HCT116 (cell line): ENCODE results near the gene CENPM. TPM values are rescaled to one million over a fixed set of nuclear protein-coding genes. Genes with fewer than 3 reads are reported as not detected.

ENCODE experiments used
- ATAC-seq: fragments of 200-7000 bp; cut with Tn5 transposase; 2 replicates; pipeline ENCODE4 v1.9.1; 2020; ENCODE audit warnings: mild to moderate bottlenecking, moderate library complexity
- BruUV-seq: library from RNA; stranded (reverse); fragments of 400-500 nt; replicated peaks from 2 replicates; lab custom pipeline; 2021; lab: Mats Ljungman, UMichigan
- CTCF ChIA-PET: fragments of 300-600 bp; sonication (Branson Sonifier 250); formaldehyde crosslinking; loops from one replicate; lab custom pipeline; 2021; ENCODE audit warnings: antibody characterized with exemption; lab: Charles Lee
- POLR2A ChIA-PET: fragments of 300-600, 350-600 bp; sonication (Branson Sonifier 250); formaldehyde crosslinking; loops from one replicate; lab custom pipeline; 2021; ENCODE audit warnings: antibody characterized with exemption; lab: Charles Lee
- RAD21 ChIA-PET, 2 experiments: fragments of 300-600 bp; sonication (Branson Sonifier 250); formaldehyde crosslinking; loops; one replicate each; lab custom pipeline; 2023; ENCODE audit warnings: low total read pairs in 2 of 2; ENCODE audit not compliant: uncharacterized antibody in 2 of 2, unreplicated experiment in 2 of 2, low non-redundant PET in 1 of 2; lab: Charles Lee
- DNase-seq: peaks from one replicate; pipeline ENCODE4 v3.0.0-alpha.2; 2010; ENCODE audit warnings: low read depth, low spot score
- H2AFZ ChIP-seq: fragments of 200-600 bp; shearing (Covaris generic), sonication (generic); 2 replicates; pipeline ENCODE4 v1.6.1; 2017; ENCODE audit warnings: low read depth, mixed run types, mixed read lengths, antibody characterized with exemption, low read length; ENCODE audit not compliant: poor library complexity, severe bottlenecking
- H3K27ac ChIP-seq: 2 replicates; pipeline ENCODE4 v1.5.1; 2012; ENCODE audit warnings: low read depth, low read length
- H3K27me3 ChIP-seq: fragments of 200-600 bp; sonication (generic); 2 replicates; pipeline ENCODE4 v1.6.1; 2016; ENCODE audit warnings: mixed run types, low read length, mixed read lengths; ENCODE audit not compliant: insufficient read depth
- H3K36me3 ChIP-seq, 2 experiments: fragments of 200-500 bp in 1 of 2; fragments of 200-600 bp in 1 of 2; sonication (Bioruptor generic) in 1 of 2; sonication (generic) in 1 of 2; 2 replicates each; pipeline versions ENCODE4 v1.5.1 to v1.6.1; 2014 to 2016; ENCODE audit warnings: low read length in 2 of 2, inconsistent platforms in 1 of 2, mixed read lengths in 1 of 2, mixed run types in 1 of 2; ENCODE audit not compliant: insufficient read depth in 2 of 2, control insufficient read depth in 1 of 2
- H3K4me1 ChIP-seq, 2 experiments: fragments of 200-600 bp in 1 of 2; sonication (generic) in 1 of 2; 2 replicates each; pipeline versions ENCODE4 v1.5.1 to v1.6.1; 2012 to 2017; ENCODE audit warnings: low read length in 2 of 2, inconsistent platforms in 1 of 2, mild to moderate bottlenecking in 1 of 2, mixed read lengths in 1 of 2, mixed run types in 1 of 2, moderate library complexity in 1 of 2; ENCODE audit not compliant: insufficient read depth in 2 of 2, control insufficient read depth in 1 of 2
- H3K4me2 ChIP-seq: fragments of 200-600 bp; sonication (generic); 2 replicates; pipeline ENCODE4 v1.6.1; 2017; ENCODE audit warnings: mixed run types, low read length, mixed read lengths
- H3K4me3 ChIP-seq, 2 experiments: fragments of 200-600 bp in 1 of 2; sonication (generic) in 1 of 2; replicated peaks in 1 of 2; 2 replicates each; pipeline ENCODE4 v1.5.1; 2011 to 2016; ENCODE audit warnings: low read length in 2 of 2, control low read depth in 1 of 2, low read depth in 1 of 2, mild to moderate bottlenecking in 1 of 2, mixed read lengths in 1 of 2, mixed run types in 1 of 2
- H3K79me2 ChIP-seq: fragments of 200-600 bp; sonication (generic); 2 replicates; pipeline ENCODE4 v1.6.1; 2017; ENCODE audit warnings: mild to moderate bottlenecking, mixed run types, low read length, moderate library complexity, mixed read lengths; ENCODE audit not compliant: insufficient read depth
- H3K9ac ChIP-seq: fragments of 200-600 bp; sonication (generic); 2 replicates; pipeline ENCODE4 v1.6.1; 2016; ENCODE audit warnings: low read length, mixed read lengths
- H3K9me2 ChIP-seq: fragments of 200-600 bp; sonication (generic), shearing (Covaris generic); 2 replicates; pipeline ENCODE4 v1.6.1; 2017; ENCODE audit warnings: mixed run types, mild to moderate bottlenecking, moderate library complexity; ENCODE audit not compliant: insufficient read depth
- H3K9me3 ChIP-seq, 2 experiments: fragments of 200-500 bp in 1 of 2; fragments of 200-600 bp in 1 of 2; sonication (Bioruptor generic) in 1 of 2; sonication (generic) in 1 of 2; 2 replicates each; pipeline ENCODE4 v1.6.1; 2014 to 2017; ENCODE audit warnings: low read length in 2 of 2, mixed read lengths in 2 of 2, inconsistent platforms in 1 of 2, low read depth in 1 of 2, mild to moderate bottlenecking in 1 of 2, mixed run types in 1 of 2, moderate library complexity in 1 of 2; ENCODE audit not compliant: control insufficient read depth in 1 of 2, insufficient read depth in 1 of 2
- H4K20me1 ChIP-seq: fragments of 200-600 bp; sonication (generic), shearing (Covaris generic); 2 replicates; pipeline ENCODE4 v1.6.1; 2017; ENCODE audit warnings: mixed run types, mild to moderate bottlenecking, moderate library complexity; ENCODE audit not compliant: insufficient read depth
- MAX ChIP-seq: IDR thresholded peaks from 2 replicates; pipeline ENCODE4 v1.6.1; 2012
- SIN3A ChIP-seq: IDR thresholded peaks from 2 replicates; pipeline ENCODE4 v1.6.1; 2012; ENCODE audit warnings: low read depth
- TCF7L2 ChIP-seq: IDR thresholded peaks from 2 replicates; pipeline ENCODE4 v1.7.0; 2011; ENCODE audit warnings: borderline replicate concordance, inconsistent platforms; ENCODE audit not compliant: insufficient read depth, insufficient read length; ENCODE audit errors: extremely low read depth
- intact Hi-C: fragments of 100-400 bp; cut with micrococcal nuclease; formaldehyde crosslinking; loops from 2 replicates; pipeline ENCODE4 v1.10.0; 2022
- total RNA-seq: library from RNA; stranded (reverse); gene quantifications from one replicate; pipeline ENCODE4 v1.2.1, GENCODE V29; 2021; ENCODE audit not compliant: unreplicated experiment
- TF ChIP-seq, protein P1 (sequence below): IDR thresholded peaks from 2 replicates; pipeline ENCODE4 v1.6.1; 2012

Gene CENPM
- total RNA-seq, 1 experiment from 2014 or later = 44.7 TPM

DNA sequence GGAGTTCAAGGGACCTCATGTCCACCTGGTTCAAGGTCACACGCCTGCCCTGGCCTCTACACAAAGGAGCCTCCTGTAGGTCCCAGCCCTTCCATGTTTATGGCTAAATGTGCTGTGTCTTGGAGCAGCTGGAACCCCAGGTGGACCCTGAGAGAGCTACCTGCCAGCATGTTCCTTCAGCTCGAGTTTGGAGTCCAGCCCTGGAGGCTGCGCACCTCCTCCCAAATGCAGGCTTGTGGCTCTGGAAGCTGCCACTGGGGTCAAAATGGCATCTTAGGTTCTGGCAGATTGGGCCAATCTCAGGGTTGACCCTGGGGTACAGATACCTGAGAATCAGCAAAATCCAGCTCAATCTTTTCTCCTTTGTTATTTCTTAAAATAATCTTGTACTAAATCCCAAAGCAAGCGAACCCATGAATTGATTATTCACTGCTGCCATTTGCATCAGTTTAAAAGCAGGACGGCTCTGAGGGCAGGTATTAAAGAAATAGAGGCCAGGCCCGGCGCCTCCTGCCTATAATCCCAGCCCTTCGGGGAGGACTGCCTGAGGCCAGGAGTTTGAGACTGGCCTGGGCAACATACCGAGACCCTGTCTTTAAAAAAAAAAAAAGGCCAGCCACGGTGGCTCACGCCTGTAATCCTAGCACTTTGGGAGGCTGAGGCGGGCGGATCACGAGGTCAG, 23.2 kb downstream of the CENPM start:
- no peak for ATAC-seq
- no peak overlapping the region for H3K4me3 ChIP-seq
- no peaks in the 10 kb centered on the region for H3K36me3 ChIP-seq
- ChIA-PET POLR2A (no interaction called here), RAD21 (no interaction called here), CTCF (no interaction called here)
- no peak overlapping the region for H3K9ac ChIP-seq
- H3K27me3 ChIP-seq = no peaks in the 10 kb centered on the region
- DNase-seq = no peak
- no peaks in the 10 kb centered on the region for H3K79me2 ChIP-seq
- H3K9me3 ChIP-seq = no peaks in the 10 kb centered on the region
- no peak overlapping the region for H3K27ac ChIP-seq
- BruUV-seq = no TSS peak
- no peak overlapping the region for H2AFZ ChIP-seq
- peaks cover 2 to 10% of the 10 kb centered on the region in 2 experiments; a peak in 1 of 4 replicates for H3K4me1 ChIP-seq
- TF ChIP-seq TCF7L2 = no peak
- no peak for TF ChIP-seq MAX
- TF ChIP-seq, all 23 proteins: peak for 0
- Histone ChIP-seq H3K9me2 (no peaks in the 10 kb centered on the region), H3K4me2 (no peak overlapping the region), H4K20me1 (no peaks in the 10 kb centered on the region)
- intact Hi-C loops = no loop called here

DNA sequence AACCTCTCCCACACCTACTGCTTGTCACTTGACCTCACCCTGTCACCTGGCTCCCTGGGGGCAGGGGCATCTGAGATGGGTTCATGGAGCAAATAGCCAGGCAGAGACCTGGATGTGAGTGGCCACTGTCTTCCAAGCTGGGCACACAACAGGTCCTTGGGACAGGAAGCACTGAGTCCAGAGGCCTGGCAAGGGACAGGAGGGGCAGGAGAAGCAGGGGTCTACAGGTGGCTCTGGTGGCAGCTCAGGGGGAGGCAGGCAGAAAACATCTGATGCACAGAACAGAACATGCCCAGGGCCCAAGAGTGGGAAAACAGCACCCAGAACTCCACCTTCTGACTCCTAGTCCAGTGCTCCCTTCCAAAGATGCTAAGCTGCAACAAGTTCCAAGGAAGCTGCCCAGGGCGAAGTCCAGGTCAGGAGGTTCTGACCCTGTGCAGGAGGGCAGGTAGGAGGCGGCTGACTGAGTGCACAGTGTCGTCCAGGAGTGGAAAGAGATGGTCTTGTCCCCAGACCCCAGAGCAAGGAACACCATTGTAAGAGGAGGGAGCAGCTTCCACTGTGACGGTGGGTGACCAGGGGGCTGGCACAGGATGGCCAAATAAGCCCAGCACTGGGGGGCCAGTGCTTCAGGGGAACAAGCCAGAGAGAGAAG, 23.9 kb downstream of the CENPM start:
- H3K27ac ChIP-seq = no peak overlapping the region
- no peaks in the 10 kb centered on the region for H3K79me2 ChIP-seq
- TF ChIP-seq SIN3A = no peak
- TF ChIP-seq, protein P1, sequence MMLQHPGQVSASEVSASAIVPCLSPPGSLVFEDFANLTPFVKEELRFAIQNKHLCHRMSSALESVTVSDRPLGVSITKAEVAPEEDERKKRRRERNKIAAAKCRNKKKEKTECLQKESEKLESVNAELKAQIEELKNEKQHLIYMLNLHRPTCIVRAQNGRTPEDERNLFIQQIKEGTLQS = no peak
- ATAC-seq (no peak), DNase-seq (no peak)
- peaks cover 8 to 17% of the 10 kb centered on the region in 2 experiments; a peak in 3 of 4 replicates for H3K4me1 ChIP-seq
- ChIA-PET CTCF (no interaction called here), RAD21 (no interaction called here), POLR2A (no interaction called here)
- no peaks in the 10 kb centered on the region for H3K27me3 ChIP-seq
- no peaks in the 10 kb centered on the region for H4K20me1 ChIP-seq
- no peaks in the 10 kb centered on the region for H3K36me3 ChIP-seq
- intact Hi-C loops = no loop called here
- H2AFZ ChIP-seq = no peak overlapping the region
- H3K4me3 ChIP-seq = no peak overlapping the region
- H3K4me2 ChIP-seq = no peak overlapping the region
- no peaks in the 10 kb centered on the region for H3K9me2 ChIP-seq
- H3K9me3 ChIP-seq = no peaks in the 10 kb centered on the region
- BruUV-seq = no TSS peak
- no peak overlapping the region for H3K9ac ChIP-seq
